Lower lobe of right lung (tissue), 2 donors: ENCODE results near the gene LIN9. TPM values are rescaled to one million over a fixed set of nuclear protein-coding genes. Genes with fewer than 3 reads are reported as not detected.
A peak's percentile ranks its signal among the peaks of the same experiment; 100 is the strongest.

Source experiments
- ATAC-seq, 2 donors: fragments of 200-7000 bp; cut with Tn5 transposase; one replicate each; pipeline ENCODE4 v1.9.1; 2020 to 2022; ENCODE audit warnings: mild to moderate bottlenecking in 2 of 2, moderate library complexity in 2 of 2
- DNase-seq: peaks from one replicate; pipeline ENCODE4 v3.0.0-alpha.2; 2020
- H3K27ac ChIP-seq: fragments of 200-600 bp; one replicate; pipeline ENCODE4 v1.8.0; 2022
- H3K27me3 ChIP-seq: fragments of 200-600 bp; one replicate; pipeline ENCODE4 v1.8.0; 2022; ENCODE audit warnings: low read depth
- H3K36me3 ChIP-seq: fragments of 200-600 bp; one replicate; pipeline ENCODE4 v1.8.0; 2022; ENCODE audit warnings: mild to moderate bottlenecking
- H3K4me1 ChIP-seq: fragments of 200-600 bp; one replicate; pipeline ENCODE4 v1.8.0; 2022
- H3K4me3 ChIP-seq: fragments of 200-600 bp; one replicate; pipeline ENCODE4 v1.8.0; 2022; ENCODE audit warnings: mild to moderate bottlenecking
- H3K9me3 ChIP-seq: fragments of 200-600 bp; one replicate; pipeline ENCODE4 v1.8.0; 2022
- CTCF ChIP-seq: fragments of 200-600 bp; IDR thresholded peaks from one replicate; pipeline ENCODE4 v1.8.0; 2022; ENCODE audit warnings: antibody characterized with exemption, mild to moderate bottlenecking
- intact Hi-C: fragments of 100-400 bp; cut with DNase I; formaldehyde crosslinking; loops from one replicate; pipeline ENCODE4 v1.11.0; 2022
- total RNA-seq: library from RNA; stranded (reverse); fragmentation: NEBNext Ultra II Directional; extraction: Animal tissue kit (Norgen Biotek cat#: 25700); gene quantifications from one replicate; pipeline ENCODE4 v1.2.1, GENCODE V29; 2021
- donor health status: DM: no; HTN: yes; CAD: no; lungs with severe emphysema.

The LIN9 gene
- total RNA-seq, 1 donor from 2014 or later: 3.5 TPM

GRCh38 chr1:226187380-226187779, 121.6 kb downstream of the LIN9 start:
- H3K27ac ChIP-seq: peak overlapping the region; percentile 95
- no peaks in the 10 kb centered on the region for H3K9me3 ChIP-seq
- ATAC-seq: no peak
- H3K4me1 ChIP-seq: peaks cover 33% of the 10 kb centered on the region
- peak overlapping the region; percentile 91 for H3K4me3 ChIP-seq
- TF ChIP-seq CTCF: no peak
- intact Hi-C loops: no loop called here
- H3K27me3 ChIP-seq: no peaks in the 10 kb centered on the region
- no peak for DNase-seq
- H3K36me3 ChIP-seq: no peaks in the 10 kb centered on the region

- H3K9me3 ChIP-seq: no peaks in the 10 kb centered on the region
- peaks cover 37% of the 10 kb centered on the region for H3K4me1 ChIP-seq
- DNase-seq (no peak), ATAC-seq (no peak)
- no peak for TF ChIP-seq CTCF
- H3K27ac ChIP-seq: peak overlapping the region; percentile 95
- H3K4me3 ChIP-seq: peak overlapping the region; percentile 91
- intact Hi-C loops: no loop called here
- H3K27me3 ChIP-seq: no peaks in the 10 kb centered on the region
- no peaks in the 10 kb centered on the region for H3K36me3 ChIP-seq
Observed at GRCh38 chr1:226187019-226187322, 122.0 kb downstream of the LIN9 start.

- peak within 1 kb of the TSS; percentile 91 for H3K4me3 ChIP-seq
- no peaks in the 10 kb centered on the region for H3K36me3 ChIP-seq
- H3K27me3 ChIP-seq: no peaks in the 10 kb centered on the region
- TF ChIP-seq CTCF: no peak
- ATAC-seq (peak; percentile 96 to 98), DNase-seq (peak; percentile 90)
- intact Hi-C loops: no loop called here
- H3K9me3 ChIP-seq: no peaks in the 10 kb centered on the region
- peaks cover 43% of the 10 kb centered on the region for H3K4me1 ChIP-seq
- peak within 1 kb of the TSS; percentile 95 for H3K27ac ChIP-seq
Observed at GRCh38 chr1:226186124-226187018, 122.6 kb downstream of the LIN9 start, which contains the start of gene ACBD3. ACBD3 (minus strand) TSS chr1:226186741; CDS start chr1:226186675, 66 bp downstream.

GRCh38 chr1:226185141-226186036, 123.6 kb downstream of the LIN9 start:
- ATAC-seq (no peak), DNase-seq (no peak)
- Histone ChIP-seq H3K9me3 (no peaks in the 10 kb centered on the region), H3K4me1 (peaks cover 53% of the 10 kb centered on the region), H3K27ac (peak overlapping the region; percentile 95), H3K36me3 (peaks cover 3% of the 10 kb centered on the region), H3K4me3 (peak overlapping the region; percentile 91), H3K27me3 (no peaks in the 10 kb centered on the region)
- TF ChIP-seq CTCF: no peak
- intact Hi-C loops: no loop called here

GRCh38 chr1:226181996-226182714, 126.8 kb downstream of the LIN9 start:
- TF ChIP-seq CTCF: peak; percentile 44
- peak; percentile 56 for DNase-seq
- Histone ChIP-seq H3K4me1 (peaks cover 59% of the 10 kb centered on the region), H3K36me3 (peaks cover 4% of the 10 kb centered on the region), H3K9me3 (no peaks in the 10 kb centered on the region), H3K4me3 (peak overlapping the region; percentile 13), H3K27me3 (no peaks in the 10 kb centered on the region), H3K27ac (peak overlapping the region; percentile 33)
- ATAC-seq: peak; percentile 27 to 57
- intact Hi-C loops: no loop called here
